ENCODE results near the gene HSPD1.

The HSPD1 gene

GRCh38 chr2:197504512-197504911 is 4.9 kb upstream of the HSPD1 start:
- H3K27me3 ChIP-seq (replicated peaks; ENCODE audit: insufficient read depth, low read length): no peaks in the 10 kb centered on the region
- peaks cover 9% of the 10 kb centered on the region for H3K4me1 ChIP-seq (ENCODE audit: low read length)
- peaks cover 21% of the 10 kb centered on the region for H3F3A ChIP-seq (ENCODE audit: insufficient read depth, low read length)
- H4K20me1 ChIP-seq (ENCODE audit: insufficient read depth, low read length): no peaks in the 10 kb centered on the region; the same call in 1 of the 2 replicates
- no peak overlapping the region for H3K9ac ChIP-seq (ENCODE audit: low read length)
- H3K9me3 ChIP-seq (replicated peaks; ENCODE audit: insufficient read depth, low read length): no peaks in the 10 kb centered on the region
- H3K9me2 ChIP-seq (replicated peaks; ENCODE audit: insufficient read depth, low read length): no peaks in the 10 kb centered on the region
- H3K4me3 ChIP-seq (ENCODE audit: low read length): no peak overlapping the region
- H2AFZ ChIP-seq (ENCODE audit: low read length): no peak overlapping the region
- TF ChIP-seq EZH2phosphoT487 (IDR thresholded peaks at IDR 0.05; ENCODE audit: low read length) (no peak), CTCF (IDR thresholded peaks at IDR 0.05; ENCODE audit: low read length) (no peak), EZH2 (optimal IDR thresholded peaks at IDR 0.05; ENCODE audit: low read depth, low read length) (no peak)
- H3K27ac ChIP-seq (ENCODE audit: low read length): no peak overlapping the region
- H3K79me2 ChIP-seq (ENCODE audit: low read length): peaks cover 46% of the 10 kb centered on the region
- H3K4me2 ChIP-seq (ENCODE audit: low read depth, low read length): no peak overlapping the region
- H3K36me3 ChIP-seq (replicated peaks; ENCODE audit: insufficient read depth, low read length): peaks cover 17% of the 10 kb centered on the region
- no peak for DNase-seq

GRCh38 chr2:197504000-197504399 is 4.4 kb upstream of the HSPD1 start:
- no peaks in the 10 kb centered on the region for H3K9me2 ChIP-seq (replicated peaks; ENCODE audit: insufficient read depth, low read length)
- H3K27ac ChIP-seq (ENCODE audit: low read length): no peak overlapping the region
- H3K9ac ChIP-seq (ENCODE audit: low read length): no peak overlapping the region
- TF ChIP-seq CTCF (IDR thresholded peaks at IDR 0.05; ENCODE audit: low read length): no peak
- no peak for TF ChIP-seq EZH2phosphoT487 (IDR thresholded peaks at IDR 0.05; ENCODE audit: low read length)
- TF ChIP-seq EZH2 (optimal IDR thresholded peaks at IDR 0.05; ENCODE audit: low read depth, low read length): no peak
- no peak for DNase-seq
- no peaks in the 10 kb centered on the region for H3K27me3 ChIP-seq (replicated peaks; ENCODE audit: insufficient read depth, low read length)
- H3K36me3 ChIP-seq (replicated peaks; ENCODE audit: insufficient read depth, low read length): peaks cover 17% of the 10 kb centered on the region
- no peaks in the 10 kb centered on the region for H3K9me3 ChIP-seq (replicated peaks; ENCODE audit: insufficient read depth, low read length)
- peaks cover 51% of the 10 kb centered on the region for H3K79me2 ChIP-seq (ENCODE audit: low read length)
- peaks cover 21% of the 10 kb centered on the region for H3F3A ChIP-seq (ENCODE audit: insufficient read depth, low read length)
- H3K4me3 ChIP-seq (ENCODE audit: low read length): no peak overlapping the region
- H3K4me2 ChIP-seq (ENCODE audit: low read depth, low read length): no peak overlapping the region
- peaks cover 9% of the 10 kb centered on the region for H3K4me1 ChIP-seq (ENCODE audit: low read length)
- no peak overlapping the region for H2AFZ ChIP-seq (ENCODE audit: low read length)
- H4K20me1 ChIP-seq (ENCODE audit: insufficient read depth, low read length): no peaks in the 10 kb centered on the region; the same call in 1 of the 2 replicates

- TF ChIP-seq EZH2phosphoT487 (IDR thresholded peaks at IDR 0.05; ENCODE audit: low read length) (no peak), EZH2 (optimal IDR thresholded peaks at IDR 0.05; ENCODE audit: low read depth, low read length) (no peak), CTCF (IDR thresholded peaks at IDR 0.05; ENCODE audit: low read length) (no peak)
- H3K4me1 ChIP-seq (ENCODE audit: low read length): peaks cover 10% of the 10 kb centered on the region
- no peak overlapping the region; the same call in 1 of the 2 replicates for H3K9ac ChIP-seq (ENCODE audit: low read length)
- DNase-seq: no peak
- peaks cover 9% of the 10 kb centered on the region; the same call in 1 of the 2 replicates for H4K20me1 ChIP-seq (ENCODE audit: insufficient read depth, low read length)
- no peaks in the 10 kb centered on the region for H3K27me3 ChIP-seq (replicated peaks; ENCODE audit: insufficient read depth, low read length)
- no peak overlapping the region for H3K27ac ChIP-seq (ENCODE audit: low read length)
- no peak overlapping the region for H2AFZ ChIP-seq (ENCODE audit: low read length)
- H3F3A ChIP-seq (ENCODE audit: insufficient read depth, low read length): peaks cover 25% of the 10 kb centered on the region
- peak overlapping the region; percentile 44; the same call in 1 of the 2 replicates for H3K4me2 ChIP-seq (ENCODE audit: low read depth, low read length)
- H3K36me3 ChIP-seq (replicated peaks; ENCODE audit: insufficient read depth, low read length): peaks cover 23% of the 10 kb centered on the region
- H3K9me2 ChIP-seq (replicated peaks; ENCODE audit: insufficient read depth, low read length): no peaks in the 10 kb centered on the region
- peaks cover 64% of the 10 kb centered on the region for H3K79me2 ChIP-seq (ENCODE audit: low read length)
- H3K4me3 ChIP-seq (ENCODE audit: low read length): no peak overlapping the region
- no peaks in the 10 kb centered on the region for H3K9me3 ChIP-seq (replicated peaks; ENCODE audit: insufficient read depth, low read length)
Observed at GRCh38 chr2:197502685-197503084, 3.0 kb upstream of the HSPD1 start.
